ENCODE results near the gene MTERF2. TPM values are rescaled to one million over a fixed set of nuclear protein-coding genes. Genes with fewer than 3 reads are reported as not detected.

The MTERF2 gene
- polyA plus RNA-seq, 3 donors, result 0.54 to 1.2 (median 0.73) TPM

GRCh38 chr12:106981788-106982187 lies 5.2 kb downstream of the MTERF2 start:
- Histone ChIP-seq H2AFZ (ENCODE audit: insufficient read depth, low read depth, low read length, poor library complexity, severe bottlenecking) (no peak overlapping the region), H4K20me1 (ENCODE audit: insufficient read depth, low read length) (no peaks in the 10 kb centered on the region), H3K9me3 (replicated peaks in 1 of 2; ENCODE audit: control insufficient read depth in 1 of 2, insufficient read depth in 1 of 2, low read length in 2 of 2) (no peaks in the 10 kb centered on the region), H3K4me3 (replicated peaks in 1 of 3; ENCODE audit: low read depth in 2 of 3, low read length in 3 of 3) (no peak overlapping the region), H3K27ac (ENCODE audit: low read depth in 1 of 2, low read length in 2 of 2) (no peak overlapping the region), H3K9ac (ENCODE audit: insufficient read depth, low read length, poor library complexity, severe bottlenecking) (no peak overlapping the region), H3K36me3 (replicated peaks in 1 of 2; ENCODE audit: control insufficient read depth in 1 of 2, insufficient read depth in 2 of 2, low read length in 2 of 2) (no peaks in the 10 kb centered on the region), H3K4me1 (ENCODE audit: control insufficient read depth in 1 of 2, insufficient read depth in 2 of 2, low read length in 2 of 2) (peaks cover 9% of the 10 kb centered on the region in 2 donors), H3K79me2 (ENCODE audit: insufficient read depth, low read length) (no peaks in the 10 kb centered on the region), H3K27me3 (ENCODE audit: control insufficient read depth in 2 of 2, insufficient read depth in 2 of 2, low read length in 2 of 2) (no peaks in the 10 kb centered on the region), H3K4me2 (replicated peaks; ENCODE audit: extremely low read depth, low read length, poor library complexity, severe bottlenecking) (no peak overlapping the region)
- H3K4me3 Mint-ChIP-seq, result no peak overlapping the region
- intact Hi-C loops (cut with micrococcal nuclease), result no loop called here
- H3K9me3 Mint-ChIP-seq, result peaks cover 0 to 2% (median 0%) of the 10 kb centered on the region in 7 donors
- no peak overlapping the region for H3K27ac Mint-ChIP-seq
- H3K27me3 Mint-ChIP-seq (ENCODE audit: low read depth in 3 of 3), result peaks cover 0 to 3% (median 0%) of the 10 kb centered on the region in 3 donors
- DNase-seq, result no peak
- peaks cover 11 to 12% of the 10 kb centered on the region in 2 donors for H3K36me3 Mint-ChIP-seq
- WGBS (ENCODE audit: insufficient coverage), result no CpG with 5 or more reads among the region's 3 CpGs
- peaks cover 6% of the 10 kb centered on the region for H3K4me1 Mint-ChIP-seq
- TF ChIP-seq, protein P1, sequence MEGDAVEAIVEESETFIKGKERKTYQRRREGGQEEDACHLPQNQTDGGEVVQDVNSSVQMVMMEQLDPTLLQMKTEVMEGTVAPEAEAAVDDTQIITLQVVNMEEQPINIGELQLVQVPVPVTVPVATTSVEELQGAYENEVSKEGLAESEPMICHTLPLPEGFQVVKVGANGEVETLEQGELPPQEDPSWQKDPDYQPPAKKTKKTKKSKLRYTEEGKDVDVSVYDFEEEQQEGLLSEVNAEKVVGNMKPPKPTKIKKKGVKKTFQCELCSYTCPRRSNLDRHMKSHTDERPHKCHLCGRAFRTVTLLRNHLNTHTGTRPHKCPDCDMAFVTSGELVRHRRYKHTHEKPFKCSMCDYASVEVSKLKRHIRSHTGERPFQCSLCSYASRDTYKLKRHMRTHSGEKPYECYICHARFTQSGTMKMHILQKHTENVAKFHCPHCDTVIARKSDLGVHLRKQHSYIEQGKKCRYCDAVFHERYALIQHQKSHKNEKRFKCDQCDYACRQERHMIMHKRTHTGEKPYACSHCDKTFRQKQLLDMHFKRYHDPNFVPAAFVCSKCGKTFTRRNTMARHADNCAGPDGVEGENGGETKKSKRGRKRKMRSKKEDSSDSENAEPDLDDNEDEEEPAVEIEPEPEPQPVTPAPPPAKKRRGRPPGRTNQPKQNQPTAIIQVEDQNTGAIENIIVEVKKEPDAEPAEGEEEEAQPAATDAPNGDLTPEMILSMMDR (IDR thresholded peaks at IDR 0.05), result no peak

DNA sequence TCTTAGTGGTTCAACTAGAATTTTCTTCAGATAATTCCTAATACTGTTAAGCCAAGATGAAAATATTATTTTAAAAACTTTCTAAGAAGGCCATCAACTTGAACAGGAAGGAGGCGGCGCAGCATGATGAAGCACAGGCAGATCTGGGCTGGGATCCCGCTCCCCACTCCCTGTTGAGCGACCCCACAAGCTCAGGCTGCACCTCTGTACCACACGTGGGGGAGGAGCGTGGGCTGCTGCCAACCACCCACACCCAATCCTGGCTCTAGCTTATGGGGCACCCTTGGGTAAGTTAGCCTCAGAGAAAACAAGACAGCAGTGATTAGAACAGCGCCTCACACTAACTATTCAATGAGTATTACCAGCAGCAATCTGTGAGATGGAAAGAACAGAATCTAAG lies 6.0 kb downstream of the MTERF2 start:
- intact Hi-C loops (cut with micrococcal nuclease), result no loop called here
- peaks cover 0 to 2% (median 0%) of the 10 kb centered on the region in 7 donors for H3K9me3 Mint-ChIP-seq
- no peak overlapping the region for H3K27ac Mint-ChIP-seq

More for the DNA sequence above, 6.0 kb downstream of the MTERF2 start:
- H3K4me3 ChIP-seq (replicated peaks in 1 of 3; ENCODE audit: low read depth in 2 of 3, low read length in 3 of 3), result no peak overlapping the region
- Mint-ChIP-seq H3K27me3 (ENCODE audit: low read depth in 3 of 3) (peaks cover 0 to 3% (median 0%) of the 10 kb centered on the region in 3 donors), H3K4me1 (no peaks in the 10 kb centered on the region), H3K4me3 (no peak overlapping the region), H3K36me3 (peaks cover 11 to 14% of the 10 kb centered on the region in 2 donors)
- no peak overlapping the region for H3K4me2 ChIP-seq (replicated peaks; ENCODE audit: extremely low read depth, low read length, poor library complexity, severe bottlenecking)
- H3K9ac ChIP-seq (ENCODE audit: insufficient read depth, low read length, poor library complexity, severe bottlenecking), result no peak overlapping the region
- H3K36me3 ChIP-seq (replicated peaks in 1 of 2; ENCODE audit: control insufficient read depth in 1 of 2, insufficient read depth in 2 of 2, low read length in 2 of 2), result no peaks in the 10 kb centered on the region
- TF ChIP-seq, protein P1 (IDR thresholded peaks at IDR 0.05), result no peak
- H2AFZ ChIP-seq (ENCODE audit: insufficient read depth, low read depth, low read length, poor library complexity, severe bottlenecking), result no peak overlapping the region
- H3K27me3 ChIP-seq (ENCODE audit: control insufficient read depth in 2 of 2, insufficient read depth in 2 of 2, low read length in 2 of 2), result no peaks in the 10 kb centered on the region
- H4K20me1 ChIP-seq (ENCODE audit: insufficient read depth, low read length), result no peaks in the 10 kb centered on the region
- WGBS (ENCODE audit: insufficient coverage), result 94% methylated on average over 3 of the region's 7 CpGs
- no peak overlapping the region for H3K27ac ChIP-seq (ENCODE audit: low read depth in 1 of 2, low read length in 2 of 2)
- no peaks in the 10 kb centered on the region for H3K9me3 ChIP-seq (replicated peaks in 1 of 2; ENCODE audit: control insufficient read depth in 1 of 2, insufficient read depth in 1 of 2, low read length in 2 of 2)
- no peak for DNase-seq
- H3K79me2 ChIP-seq (ENCODE audit: insufficient read depth, low read length), result no peaks in the 10 kb centered on the region
- peaks cover 1 to 2% of the 10 kb centered on the region in 2 donors for H3K4me1 ChIP-seq (ENCODE audit: control insufficient read depth in 1 of 2, insufficient read depth in 2 of 2, low read length in 2 of 2)

All from CD14-positive monocyte (primary cell).